Loucy (cell line): ENCODE results near the gene PIPOX.

Experiments
- EZH2phosphoT487 ChIP-seq: fragments of 200-600 bp; IDR thresholded peaks from 2 replicates; pipeline ENCODE4 v1.6.1; 2018; ENCODE audit warnings: antibody characterized with exemption, mild to moderate bottlenecking, moderate library complexity, borderline replicate concordance
- TF ChIP-seq, protein P1 (sequence below): fragments of 200-600 bp; sonication (generic); conservative IDR thresholded peaks from 2 replicates; pipeline ENCODE4 v1.5.1; 2014; ENCODE audit warnings: mild to moderate bottlenecking, antibody characterized with exemption, low read length

DNA sequence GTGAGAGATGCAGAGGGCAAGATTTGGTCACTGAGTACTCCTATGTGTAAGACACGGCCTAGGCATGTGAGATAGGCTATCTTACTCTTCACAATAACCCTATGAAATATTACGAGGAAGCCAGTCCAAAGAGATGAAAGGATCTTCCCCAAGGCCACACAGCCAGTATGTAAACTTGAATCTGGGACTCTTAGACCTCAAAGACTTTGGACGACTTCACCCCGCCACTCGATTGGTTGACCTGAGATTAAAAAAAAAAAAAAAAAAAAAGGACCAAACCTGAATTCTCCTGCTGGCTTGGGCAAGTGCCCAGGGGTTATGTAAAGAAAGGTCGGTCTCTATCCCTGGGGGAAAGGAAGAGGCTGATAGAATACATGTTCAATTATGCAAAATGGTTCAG, 33.1 kb downstream of the PIPOX start:
- TF ChIP-seq, protein P1, sequence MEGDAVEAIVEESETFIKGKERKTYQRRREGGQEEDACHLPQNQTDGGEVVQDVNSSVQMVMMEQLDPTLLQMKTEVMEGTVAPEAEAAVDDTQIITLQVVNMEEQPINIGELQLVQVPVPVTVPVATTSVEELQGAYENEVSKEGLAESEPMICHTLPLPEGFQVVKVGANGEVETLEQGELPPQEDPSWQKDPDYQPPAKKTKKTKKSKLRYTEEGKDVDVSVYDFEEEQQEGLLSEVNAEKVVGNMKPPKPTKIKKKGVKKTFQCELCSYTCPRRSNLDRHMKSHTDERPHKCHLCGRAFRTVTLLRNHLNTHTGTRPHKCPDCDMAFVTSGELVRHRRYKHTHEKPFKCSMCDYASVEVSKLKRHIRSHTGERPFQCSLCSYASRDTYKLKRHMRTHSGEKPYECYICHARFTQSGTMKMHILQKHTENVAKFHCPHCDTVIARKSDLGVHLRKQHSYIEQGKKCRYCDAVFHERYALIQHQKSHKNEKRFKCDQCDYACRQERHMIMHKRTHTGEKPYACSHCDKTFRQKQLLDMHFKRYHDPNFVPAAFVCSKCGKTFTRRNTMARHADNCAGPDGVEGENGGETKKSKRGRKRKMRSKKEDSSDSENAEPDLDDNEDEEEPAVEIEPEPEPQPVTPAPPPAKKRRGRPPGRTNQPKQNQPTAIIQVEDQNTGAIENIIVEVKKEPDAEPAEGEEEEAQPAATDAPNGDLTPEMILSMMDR: no peak
- no peak for TF ChIP-seq EZH2phosphoT487
